ENCODE data around the gene PPP4R4. TPM values are rescaled to one million over a fixed set of nuclear protein-coding genes. Genes with fewer than 3 reads are reported as not detected.
A peak's percentile ranks its signal among the peaks of the same experiment; 100 is the strongest.

PPP4R4 gene
- total RNA-seq, 6 donors from 2014 or later = 3.0 to 18.4 (median 6.3) TPM

GRCh38 chr14:94309721-94310120 lies 135.6 kb downstream of the PPP4R4 start:
- no peaks in the 10 kb centered on the region for H3K27me3 ChIP-seq
- no peaks in the 10 kb centered on the region for H3K36me3 ChIP-seq
- ATAC-seq (ENCODE audit: low FRiP score in 2 of 2) = no peak
- H3K4me3 ChIP-seq = no peak overlapping the region
- H3K9me3 ChIP-seq = peaks cover 0 to 8% (median 3%) of the 10 kb centered on the region in 4 donors
- H3K27ac ChIP-seq = no peak overlapping the region
- TF ChIP-seq POLR2A (IDR thresholded peaks at IDR 0.05) (no peak), CTCF (IDR thresholded peaks at IDR 0.05) (no peak), EP300 (IDR thresholded peaks at IDR 0.05) (no peak), POLR2AphosphoS5 (IDR thresholded peaks at IDR 0.05) (no peak)
- WGBS, 2 donors = 83 to 93% methylated on average over 10 of the region's 10 CpGs
- DNase-seq = no peak
- no peaks in the 10 kb centered on the region for H3K4me1 ChIP-seq

- no peaks in the 10 kb centered on the region for H3K4me1 ChIP-seq
- no peak for ATAC-seq (ENCODE audit: low FRiP score in 2 of 2)
- H3K9me3 ChIP-seq = peaks cover 0 to 8% (median 3%) of the 10 kb centered on the region in 4 donors
- no peak overlapping the region for H3K4me3 ChIP-seq
- no peaks in the 10 kb centered on the region for H3K27me3 ChIP-seq
- no peak overlapping the region for H3K27ac ChIP-seq
- TF ChIP-seq CTCF (IDR thresholded peaks at IDR 0.05) (no peak), POLR2A (IDR thresholded peaks at IDR 0.05) (no peak), POLR2AphosphoS5 (IDR thresholded peaks at IDR 0.05) (no peak), EP300 (IDR thresholded peaks at IDR 0.05) (no peak)
- no peaks in the 10 kb centered on the region for H3K36me3 ChIP-seq
- peak in 1 of 2 donors; percentile 29 for DNase-seq
- WGBS, 2 donors = 89% methylated on average over 3 of the region's 3 CpGs; no CpG with 5 or more reads in 1 of the 2 donors
These were observed 136.1 kb downstream of the PPP4R4 start for GRCh38 chr14:94310248-94310647.

GRCh38 chr14:94312481-94313246 lies 138.5 kb downstream of the PPP4R4 start:
- TF ChIP-seq EP300 (IDR thresholded peaks at IDR 0.05) = no peak
- no peak for TF ChIP-seq POLR2A (IDR thresholded peaks at IDR 0.05)
- no peak for TF ChIP-seq POLR2AphosphoS5 (IDR thresholded peaks at IDR 0.05)
- H3K27me3 ChIP-seq = no peaks in the 10 kb centered on the region
- H3K4me1 ChIP-seq = no peaks in the 10 kb centered on the region
- no peak overlapping the region for H3K4me3 ChIP-seq
- H3K9me3 ChIP-seq = peaks cover 0 to 7% (median 2%) of the 10 kb centered on the region in 4 donors
- DNase-seq = no peak
- H3K27ac ChIP-seq = no peak overlapping the region
- no peaks in the 10 kb centered on the region for H3K36me3 ChIP-seq
- ATAC-seq (ENCODE audit: low FRiP score in 2 of 2) = no peak
- 78 to 80% methylated on average over 6 of the region's 6 CpGs for WGBS, 2 donors

- ATAC-seq (ENCODE audit: low FRiP score in 2 of 2) (peak in 1 of 2 donors; percentile 54), DNase-seq (no peak)
- Histone ChIP-seq H3K4me1 (no peaks in the 10 kb centered on the region), H3K27ac (no peak overlapping the region), H3K27me3 (no peaks in the 10 kb centered on the region), H3K4me3 (no peak overlapping the region), H3K36me3 (no peaks in the 10 kb centered on the region), H3K9me3 (no peaks in the 10 kb centered on the region)
- TF ChIP-seq POLR2AphosphoS5 (IDR thresholded peaks at IDR 0.05) (no peak), CTCF (IDR thresholded peaks at IDR 0.05) (no peak), EP300 (IDR thresholded peaks at IDR 0.05) (no peak), POLR2A (IDR thresholded peaks at IDR 0.05) (no peak)
- WGBS, 2 donors = 77 to 86% methylated on average over 3 to 8 of the region's 8 CpGs
These were observed 140.0 kb downstream of the PPP4R4 start for GRCh38 chr14:94313991-94314655.

- Histone ChIP-seq H3K4me3 (no peak overlapping the region), H3K4me1 (no peaks in the 10 kb centered on the region), H3K27ac (no peak overlapping the region), H3K27me3 (no peaks in the 10 kb centered on the region), H3K9me3 (no peaks in the 10 kb centered on the region), H3K36me3 (no peaks in the 10 kb centered on the region)
- 84 to 93% methylated on average over 2 of the region's 2 CpGs for WGBS, 2 donors
- TF ChIP-seq POLR2A (IDR thresholded peaks at IDR 0.05) = no peak
- no peak for TF ChIP-seq CTCF (IDR thresholded peaks at IDR 0.05)
- no peak for TF ChIP-seq EP300 (IDR thresholded peaks at IDR 0.05)
- no peak for TF ChIP-seq POLR2AphosphoS5 (IDR thresholded peaks at IDR 0.05)
- ATAC-seq (ENCODE audit: low FRiP score in 2 of 2) = no peak
- no peak for DNase-seq
These were observed 140.8 kb downstream of the PPP4R4 start for GRCh38 chr14:94314890-94315289.

Measured in upper lobe of left lung (tissue), 6 donors.